HG02852 (cell line): ENCODE results near the gene PTPN18.
A peak's percentile ranks its signal among the peaks of the same experiment; 100 is the strongest.
"Not testable (repeated sequence)": the region's sequence is repeated elsewhere in the genome, so short reads cannot be mapped to it uniquely, and the experiment has no call there.

Experiments
- ATAC-seq: cut with Tn5 transposase; IDR thresholded peaks from one replicate; pipeline ENCODE4 v1.9.1; 2021; ENCODE audit warnings: mild to moderate bottlenecking, moderate library complexity; ENCODE audit not compliant: unreplicated experiment

The PTPN18 gene

GRCh38 chr2:130380096-130380934 lies 24.5 kb downstream of the PTPN18 start:
- ATAC-seq, result no peak

DNA sequence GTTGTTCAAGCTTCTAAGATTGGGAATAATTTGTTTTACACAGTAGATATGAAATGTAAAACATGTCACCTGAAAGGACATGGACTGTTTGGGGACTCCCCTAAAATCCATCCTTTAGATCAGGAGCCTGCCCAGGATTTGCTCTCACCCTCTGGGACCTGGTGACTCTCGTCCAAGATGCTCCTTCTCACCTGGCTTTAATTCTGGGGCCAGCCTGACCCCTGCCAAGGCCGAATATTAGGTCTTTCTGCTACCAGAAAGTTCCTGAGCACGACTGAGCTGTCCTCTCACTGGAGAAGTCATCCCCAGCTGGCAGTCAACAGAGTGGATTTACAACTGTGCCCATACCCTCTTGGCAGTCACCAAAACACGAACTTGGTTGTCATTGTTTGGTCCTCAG lies 25.3 kb downstream of the PTPN18 start:
- ATAC-seq, result no peak

DNA sequence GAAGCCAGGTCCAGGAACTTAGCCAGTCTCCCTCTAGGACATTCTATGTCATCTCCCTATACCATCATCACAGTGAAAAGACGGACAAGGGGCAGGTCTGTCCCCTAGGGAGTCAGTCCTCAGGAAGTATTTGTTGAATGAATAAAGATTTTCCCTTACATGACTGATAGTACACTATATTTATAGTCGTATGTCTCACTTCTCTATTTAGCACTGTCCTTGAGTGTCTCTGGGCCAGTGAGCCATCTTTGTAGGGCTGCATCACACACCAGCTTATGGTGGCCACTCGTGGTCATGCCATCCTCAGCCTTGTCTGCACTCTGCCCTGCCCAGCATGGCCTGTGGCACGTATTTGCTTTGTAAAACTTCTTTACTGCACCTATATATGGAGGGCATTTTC lies 25.8 kb downstream of the PTPN18 start:
- no peak for ATAC-seq

- no peak for ATAC-seq
Measured at GRCh38 chr2:130382313-130382917, 26.6 kb downstream of the PTPN18 start.

DNA sequence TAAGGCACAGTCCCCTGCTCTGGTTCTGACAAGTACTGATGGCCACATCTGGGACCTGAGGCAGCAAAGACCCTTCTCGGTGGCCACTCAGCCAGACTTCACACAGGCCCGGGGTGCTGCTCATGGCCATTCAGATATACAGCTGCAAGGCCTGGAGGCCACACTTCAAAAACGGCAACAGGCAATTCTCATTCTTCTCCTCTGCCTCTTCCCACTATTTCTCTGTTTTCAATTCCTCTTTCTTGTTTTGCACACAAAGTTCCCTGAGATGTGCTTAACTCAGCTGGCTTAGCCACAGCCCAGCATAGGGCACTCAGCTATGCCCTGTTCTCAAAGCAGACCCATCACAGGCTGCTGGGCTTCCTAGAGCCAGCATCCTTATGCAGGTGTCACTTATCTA lies 29.9 kb downstream of the PTPN18 start:
- peak; percentile 57 for ATAC-seq

DNA sequence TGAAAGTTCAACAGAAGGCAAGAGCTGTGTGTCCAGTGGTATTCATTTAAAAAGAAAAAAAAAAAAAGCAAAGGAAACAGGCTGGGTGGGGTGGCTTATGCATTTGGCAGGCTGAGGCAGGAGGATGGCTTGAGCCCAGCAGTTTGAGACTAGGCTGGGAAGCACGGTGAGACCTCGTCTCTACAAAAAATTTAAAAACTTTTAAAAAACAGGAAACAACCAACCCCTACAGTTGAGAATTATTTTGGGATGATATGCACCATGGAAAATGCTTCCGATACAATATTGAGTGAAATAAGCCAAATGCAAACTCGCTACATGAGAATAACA lies 31.2 kb downstream of the PTPN18 start:
- no peak for ATAC-seq

GRCh38 chr2:130387804-130388203 lies 31.9 kb downstream of the PTPN18 start:
- ATAC-seq, result no peak

GRCh38 chr2:130388221-130388907 lies 32.5 kb downstream of the PTPN18 start:
- no peak for ATAC-seq

- ATAC-seq, result no peak
Measured at GRCh38 chr2:130389358-130389757, 33.5 kb downstream of the PTPN18 start.

- no peak for ATAC-seq
Measured at GRCh38 chr2:130389783-130390182, 33.9 kb downstream of the PTPN18 start.

DNA sequence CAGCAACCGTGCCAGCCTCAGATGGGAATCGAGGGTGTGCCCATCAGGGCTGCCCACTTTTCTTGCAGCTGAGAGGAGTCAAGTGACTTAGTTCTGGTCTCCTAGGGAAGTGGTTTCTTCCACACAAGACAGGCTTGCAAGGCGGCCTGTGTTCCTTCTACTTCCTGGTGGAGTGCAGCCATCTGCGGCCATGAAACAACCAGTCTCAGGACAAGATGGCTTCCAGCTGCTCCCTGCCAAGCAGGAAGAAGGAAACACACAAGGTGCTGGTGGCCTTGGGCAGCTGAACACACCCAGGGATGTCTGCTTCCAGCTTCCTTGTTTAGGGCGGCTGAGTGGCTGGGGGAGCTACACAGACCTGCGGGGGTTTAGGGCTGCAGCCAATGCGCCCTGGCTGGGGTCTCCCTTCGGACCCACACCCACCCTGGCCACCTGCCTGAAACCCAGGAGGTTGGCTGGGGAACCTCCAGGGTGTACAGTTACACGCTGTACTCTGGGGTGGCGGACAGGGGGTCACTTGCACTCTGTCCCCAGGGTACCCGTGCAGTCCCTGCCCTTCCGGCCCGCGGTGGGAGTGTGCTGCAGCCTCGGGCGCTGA lies 34.7 kb downstream of the PTPN18 start:
- ATAC-seq, result peak; percentile 6

- peak; percentile 89 for ATAC-seq
Measured at GRCh38 chr2:130391058-130391871, 35.4 kb downstream of the PTPN18 start.

DNA sequence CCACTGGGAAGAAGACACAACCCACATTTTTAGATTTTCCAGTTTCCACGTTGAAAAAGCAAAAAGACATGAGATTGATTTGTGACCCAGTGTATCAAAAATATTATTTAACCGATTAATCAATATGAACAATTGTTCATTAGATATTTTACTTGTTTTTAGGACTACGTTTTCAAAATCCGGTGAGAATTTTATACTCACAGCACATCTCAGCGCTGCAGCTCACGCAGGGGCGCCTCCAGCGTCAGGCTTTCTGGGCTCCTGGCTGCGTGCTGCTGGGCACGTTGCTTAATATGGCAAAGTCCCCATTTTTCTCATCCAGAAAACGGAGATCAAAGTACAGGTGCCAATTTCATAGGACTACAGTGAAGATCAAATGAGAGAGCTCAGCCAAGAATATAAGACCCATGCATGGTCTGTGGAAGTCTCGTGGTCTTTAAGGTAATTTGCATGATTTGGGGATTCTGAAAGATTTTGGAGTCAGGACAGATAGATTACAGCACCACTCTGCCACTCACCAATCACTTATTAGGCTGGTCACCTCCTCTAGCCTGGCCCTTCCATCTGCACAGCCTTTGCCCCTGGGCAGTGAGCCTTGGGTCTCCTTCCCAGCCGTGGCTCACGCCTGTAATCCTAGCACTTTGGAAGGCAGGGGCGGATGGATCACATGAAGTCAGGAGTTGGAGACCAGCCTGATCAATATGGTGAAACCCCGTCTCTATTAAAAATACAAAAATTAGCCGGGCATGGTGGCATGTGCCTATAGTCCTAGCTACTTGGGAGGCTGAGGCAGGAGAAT lies 36.2 kb downstream of the PTPN18 start:
- no peak for ATAC-seq

GRCh38 chr2:130393318-130393910 lies 37.6 kb downstream of the PTPN18 start:
- no peak for ATAC-seq

- ATAC-seq, result not testable (repeated sequence)
Measured at GRCh38 chr2:130406280-130406679, 50.4 kb downstream of the PTPN18 start.

GRCh38 chr2:130416693-130417092 lies 60.8 kb downstream of the PTPN18 start:
- not testable (repeated sequence) for ATAC-seq

- not testable (repeated sequence) for ATAC-seq
Measured at GRCh38 chr2:130418845-130419244, 63.0 kb downstream of the PTPN18 start.
